HG02970 (cell line): Measurements from ENCODE around the gene SFTPD.
"Not testable (repeated sequence)": the region's sequence is repeated elsewhere in the genome, so short reads cannot be mapped to it uniquely, and the experiment has no call there.

Experiments used
- ATAC-seq: cut with Tn5 transposase; IDR thresholded peaks from one replicate; pipeline ENCODE4 v1.9.1; 2021; ENCODE audit warnings: mild to moderate bottlenecking, moderate library complexity, moderate number of reproducible peaks; ENCODE audit not compliant: unreplicated experiment, low FRiP score

Gene SFTPD

GRCh38 chr10:79948976-79949722, at the start of gene SFTPD:
Gene SFTPD, minus strand, starts transcription at chr10:79949105. Its CDS starts 2,446 bp downstream, at chr10:79946659.
- ATAC-seq = no peak

- ATAC-seq = no peak
Measured at GRCh38 chr10:79995979-79996634, 47.2 kb upstream of the SFTPD start.

GRCh38 chr10:79994556-79994955, 45.7 kb upstream of the SFTPD start:
- ATAC-seq = no peak

- ATAC-seq = not testable (repeated sequence)
Measured at GRCh38 chr10:79988199-79988598, 39.3 kb upstream of the SFTPD start.

GRCh38 chr10:79986661-79987060, 37.8 kb upstream of the SFTPD start:
- not testable (repeated sequence) for ATAC-seq

GRCh38 chr10:79985481-79986072, 36.7 kb upstream of the SFTPD start:
- ATAC-seq = no peak

GRCh38 chr10:79984851-79985250, 35.9 kb upstream of the SFTPD start:
- ATAC-seq = no peak

- no peak for ATAC-seq
Measured at GRCh38 chr10:79983286-79983909, 34.5 kb upstream of the SFTPD start.

- no peak for ATAC-seq
Measured at GRCh38 chr10:79982861-79983260, 34.0 kb upstream of the SFTPD start.

GRCh38 chr10:79982362-79982800, 33.5 kb upstream of the SFTPD start:
- ATAC-seq = no peak

GRCh38 chr10:79981450-79982361, 32.8 kb upstream of the SFTPD start:
- ATAC-seq = no peak

- no peak for ATAC-seq
Measured at GRCh38 chr10:79980711-79981110, 31.8 kb upstream of the SFTPD start.

- ATAC-seq = no peak
Measured at GRCh38 chr10:79979976-79980687, 31.2 kb upstream of the SFTPD start.

- ATAC-seq = no peak
Measured at GRCh38 chr10:79979310-79979975, 30.5 kb upstream of the SFTPD start.

GRCh38 chr10:79976999-79977398, 28.1 kb upstream of the SFTPD start:
- ATAC-seq = no peak

GRCh38 chr10:79970062-79970461, 21.2 kb upstream of the SFTPD start:
- no peak for ATAC-seq

- no peak for ATAC-seq
Measured at GRCh38 chr10:79947787-79948424, 999 bp downstream of the SFTPD start.

- no peak for ATAC-seq
Measured at GRCh38 chr10:79947083-79947415, 1.9 kb downstream of the SFTPD start.
